GM23338 (cell line): ENCODE measurements around the gene FOXC2. TPM values are rescaled to one million over a fixed set of nuclear protein-coding genes. Genes with fewer than 3 reads are reported as not detected.

Experiments
- ATAC-seq: fragments of 200-7000 bp; cut with Tn5 transposase; 3 replicates; pipeline ENCODE4 v1.9.1; 2020
- DNase-seq: peaks from one replicate; pipeline ENCODE4 v3.0.0-alpha.2; 2015; ENCODE audit warnings: low spot score
- H2AFZ ChIP-seq: fragments of 200-600 bp; sonication (generic); 2 replicates; pipeline ENCODE4 v1.8.0; 2016; ENCODE audit warnings: antibody characterized with exemption, mild to moderate bottlenecking, moderate library complexity
- H3F3A ChIP-seq: fragments of 200-600 bp; sonication (generic); replicated peaks from 2 replicates; pipeline ENCODE4 v1.8.0; 2017; ENCODE audit warnings: antibody characterized with exemption, mixed run types, low read depth
- H3K27ac ChIP-seq: fragments of 200-600 bp; sonication (generic); 2 replicates; pipeline ENCODE4 v1.6.1; 2016; ENCODE audit warnings: low read depth
- H3K27me3 ChIP-seq: fragments of 200-600 bp; sonication (generic); 2 replicates; pipeline ENCODE4 v1.8.0; 2016; ENCODE audit warnings: mild to moderate bottlenecking, mixed run types, moderate library complexity; ENCODE audit not compliant: insufficient read depth
- H3K36me3 ChIP-seq: fragments of 200-600 bp; sonication (generic); 2 replicates; pipeline ENCODE4 v1.8.0; 2016; ENCODE audit warnings: mild to moderate bottlenecking; ENCODE audit not compliant: insufficient read depth
- H3K4me1 ChIP-seq: fragments of 200-600 bp; sonication (generic); 2 replicates; pipeline ENCODE4 v1.8.0; 2016; ENCODE audit warnings: mild to moderate bottlenecking, moderate library complexity; ENCODE audit not compliant: insufficient read depth
- H3K4me2 ChIP-seq: fragments of 200-600 bp; sonication (generic); 2 replicates; pipeline ENCODE4 v1.7.1; 2017; ENCODE audit warnings: mixed run types
- H3K4me3 ChIP-seq: fragments of 200-600 bp; sonication (generic); 2 replicates; pipeline ENCODE4 v1.6.1; 2016; ENCODE audit warnings: mixed run types
- H3K79me2 ChIP-seq: fragments of 200-600 bp; sonication (generic); replicated peaks from 2 replicates; pipeline ENCODE4 v1.8.0; 2017; ENCODE audit warnings: mild to moderate bottlenecking; ENCODE audit not compliant: insufficient read depth
- H3K9me2 ChIP-seq: fragments of 200-600 bp; sonication (generic); 2 replicates; pipeline ENCODE4 v1.8.0; 2017; ENCODE audit not compliant: insufficient read depth
- H4K20me1 ChIP-seq: fragments of 200-600 bp; sonication (generic); replicated peaks from 2 replicates; pipeline ENCODE4 v1.8.0; 2017; ENCODE audit warnings: mild to moderate bottlenecking; ENCODE audit not compliant: insufficient read depth
- H3K27ac Mint-ChIP-seq: 2 replicates; pipeline ENCODE4 v1.8.0; 2020; ENCODE audit warnings: inconsistent platforms, mild to moderate bottlenecking, moderate library complexity, mixed read lengths
- H3K27me3 Mint-ChIP-seq: 3 replicates; pipeline ENCODE4 v1.8.0; 2022; ENCODE audit warnings: low read depth, mild to moderate bottlenecking, moderate library complexity, mixed read lengths, inconsistent platforms; ENCODE audit not compliant: insufficient read depth, poor library complexity
- H3K36me3 Mint-ChIP-seq: 3 replicates; pipeline ENCODE4 v1.8.0; 2021; ENCODE audit warnings: low read depth, mild to moderate bottlenecking, inconsistent platforms, moderate library complexity, mixed read lengths
- H3K4me1 Mint-ChIP-seq: 3 replicates; pipeline ENCODE4 v1.8.0; 2020; ENCODE audit warnings: mild to moderate bottlenecking, inconsistent platforms, mixed read lengths
- H3K4me3 Mint-ChIP-seq: 3 replicates; pipeline ENCODE4 v1.8.0; 2021; ENCODE audit warnings: moderate library complexity, mild to moderate bottlenecking, inconsistent platforms, mixed read lengths
- H3K9me3 Mint-ChIP-seq: 3 replicates; pipeline ENCODE4 v1.8.0; 2020; ENCODE audit warnings: moderate library complexity, mild to moderate bottlenecking, inconsistent platforms, mixed read lengths
- CREB1 ChIP-seq: fragments of 250-450 bp; sonication (Bioruptor Pico); IDR thresholded peaks from 2 replicates; pipeline ENCODE4 v1.5.0; 2020; ENCODE audit warnings: low read depth, mild to moderate bottlenecking, moderate library complexity
- CTCF ChIP-seq, 2 experiments: fragments of 200-600 bp in 1 of 2; sonication (generic) in 1 of 2; conservative IDR thresholded peaks; 2 replicates each; pipeline versions ENCODE4 v1.5.1 to v1.6.1; 2016 to 2017; ENCODE audit warnings: antibody characterized with exemption in 2 of 2, low read depth in 2 of 2, mild to moderate bottlenecking in 2 of 2, moderate library complexity in 1 of 2
- ETS1 ChIP-seq: IDR thresholded peaks from 2 replicates; pipeline ENCODE4 v1.6.1; 2016; ENCODE audit warnings: antibody characterized with exemption
- EZH2 ChIP-seq: fragments of 200-600 bp; sonication (generic); IDR thresholded peaks from one replicate; pipeline ENCODE4 v1.8.0; 2017; ENCODE audit warnings: antibody characterized with exemption, mild to moderate bottlenecking, low read depth; ENCODE audit not compliant: unreplicated experiment
- STAT1 ChIP-seq: IDR thresholded peaks from one replicate; pipeline ENCODE4 v1.6.1; 2016; ENCODE audit warnings: antibody characterized with exemption; ENCODE audit not compliant: unreplicated experiment
- ZNF114 ChIP-seq: fragments of 250-450 bp; sonication (Bioruptor Pico); IDR thresholded peaks from 2 replicates; pipeline ENCODE4 v1.5.0; 2020; ENCODE audit warnings: mild to moderate bottlenecking, moderate library complexity
- ZNF462 ChIP-seq: fragments of 250-450 bp; sonication (Bioruptor Pico); IDR thresholded peaks from 2 replicates; pipeline ENCODE4 v1.5.0; 2020; ENCODE audit warnings: mild to moderate bottlenecking, moderate library complexity
- polyA plus RNA-seq: library from polyadenylated mRNA; unstranded; fragments of >200 nt; fragmentation: Nextera tagmentation; extraction: Ambion mirVana; gene quantifications from 2 replicates; pipeline ENCODE4 v1.2.1, GENCODE V29; 2016
- total RNA-seq: library from RNA; depleted of rRNA; stranded (reverse); fragments of >200 nt; shearing (Covaris generic); gene quantifications from 2 replicates; pipeline ENCODE4 v1.2.3, GENCODE V29; 2014

Gene FOXC2
- total and polyA plus RNA-seq, 2 experiments from 2014 or later = 0.16 TPM; not detected in 1

- no peak for TF ChIP-seq ZNF462
- TF ChIP-seq CTCF (conservative IDR thresholded peaks at IDR 0.05; ENCODE audit: low read depth in 2 of 2) = no peak
- no peak for TF ChIP-seq ZNF114 (CRISPR knock-in tag)
Observed at GRCh38 chr16:86524029-86524428, 42.6 kb upstream of the FOXC2 start (continued).

- H2AFZ ChIP-seq = no peak overlapping the region
- no peaks in the 10 kb centered on the region for H3K79me2 ChIP-seq
- H3K4me1 Mint-ChIP-seq = no peaks in the 10 kb centered on the region
- no peak for ATAC-seq
- no peak overlapping the region for H3K4me2 ChIP-seq
- H3K9me2 ChIP-seq = no peaks in the 10 kb centered on the region
- H3K9me3 Mint-ChIP-seq = peaks cover 23% of the 10 kb centered on the region; the same call in 2 of the 3 replicates
- no peaks in the 10 kb centered on the region for H3K27me3 ChIP-seq
- H3K27me3 Mint-ChIP-seq = peaks cover 24% of the 10 kb centered on the region
- H3K36me3 Mint-ChIP-seq = peaks cover 11% of the 10 kb centered on the region; the same call in 1 of the 3 replicates
- H3K27ac ChIP-seq = no peak overlapping the region
- no peak for DNase-seq
- H3K4me1 ChIP-seq = no peaks in the 10 kb centered on the region
- H3K4me3 Mint-ChIP-seq = no peak overlapping the region
- no peak overlapping the region for H3K27ac Mint-ChIP-seq
- no peaks in the 10 kb centered on the region for H4K20me1 ChIP-seq
- no peaks in the 10 kb centered on the region for H3F3A ChIP-seq
- H3K4me3 ChIP-seq = no peak overlapping the region
- H3K36me3 ChIP-seq = no peaks in the 10 kb centered on the region
- TF ChIP-seq STAT1 = no peak
- no peak for TF ChIP-seq ETS1
- no peak for TF ChIP-seq CREB1 (CRISPR knock-in tag)
- no peak for TF ChIP-seq ZNF114 (CRISPR knock-in tag)
- TF ChIP-seq EZH2 = no peak
Observed at GRCh38 chr16:86525696-86526095, 40.9 kb upstream of the FOXC2 start.
